ENCODE results near the gene ELOVL2. TPM values are rescaled to one million over a fixed set of nuclear protein-coding genes. Genes with fewer than 3 reads are reported as not detected.
A peak's percentile ranks its signal among the peaks of the same experiment; 100 is the strongest.

ELOVL2 gene
- total and polyA plus RNA-seq, 10 of the 15 experiments (the other 5 are each of a cell fraction or from before 2014, with no cell fraction given): 0.01 to 0.03 TPM; not detected in 8

DNA sequence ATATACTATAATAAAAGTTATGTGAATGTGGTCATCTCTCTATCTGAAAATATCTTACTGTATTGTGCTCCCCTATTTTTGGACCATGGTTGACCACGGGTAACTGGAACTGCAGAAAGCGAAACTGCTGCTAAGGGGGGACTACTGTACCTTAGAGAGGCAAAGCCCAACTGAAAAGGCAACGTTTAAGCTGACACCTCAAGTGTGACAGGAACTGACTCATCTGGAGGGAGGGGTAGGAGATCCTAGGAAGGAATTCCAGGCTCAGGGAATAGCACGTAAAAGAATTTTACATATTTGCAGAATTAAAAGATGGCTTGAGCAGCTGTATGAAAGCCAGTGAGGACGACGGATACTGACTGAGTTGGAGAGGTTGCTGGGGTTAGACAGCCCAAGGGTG is 34.8 kb downstream of the ELOVL2 start (continued):
- peak; percentile 36 for TF ChIP-seq MEF2B (IDR thresholded peaks at IDR 0.05; ENCODE audit: partially characterized antibody, poor library complexity, severe bottlenecking)

DNA sequence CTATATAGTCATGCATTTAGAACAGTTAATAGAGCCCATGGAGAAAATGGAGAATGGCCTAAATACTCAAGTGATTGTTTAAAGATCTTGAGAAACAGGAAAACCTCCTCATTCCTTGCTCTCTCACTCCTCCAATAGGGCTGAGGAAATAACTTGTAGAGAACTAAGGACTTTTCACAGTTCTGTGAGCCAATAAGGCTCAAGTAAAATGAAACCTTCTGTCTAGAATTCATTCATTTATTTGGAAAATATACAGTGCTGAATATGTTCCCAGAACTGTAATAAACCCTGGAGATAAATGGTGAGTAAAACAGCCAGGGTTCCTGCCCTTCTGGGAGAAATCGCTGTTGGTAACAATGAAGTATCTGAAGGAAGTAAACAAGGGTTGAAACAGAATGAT is 35.3 kb downstream of the ELOVL2 start:
- H3K27ac ChIP-seq (ENCODE audit: control insufficient read depth, insufficient read depth): no peak overlapping the region
- ChIA-PET RAD21 (ENCODE audit: unreplicated experiment) (no interaction called here), POLR2A (interaction anchor here (0.6 kb wide), 1 partner anchor 54 kb away, joined by 3 read pairs; no protein-coding TSS in a partner anchor), SMC1A (ENCODE audit: uncharacterized antibody, unreplicated experiment) (no interaction called here), CTCF (interaction anchor here (1.1 kb wide), 1 partner anchor 55 kb away, joined by 5 read pairs; no protein-coding TSS in a partner anchor)
- H3K27me3 ChIP-seq (replicated peaks in 1 of 2; ENCODE audit: control insufficient read depth in 2 of 2, insufficient read depth in 2 of 2, low read length in 1 of 2): no peaks in the 10 kb centered on the region
- no peaks in the 10 kb centered on the region for H4K20me1 ChIP-seq (ENCODE audit: control insufficient read depth, insufficient read depth)
- H2AFZ ChIP-seq (ENCODE audit: control insufficient read depth, low read depth, low read length): no peak overlapping the region
- WGBS (ENCODE audit: insufficient coverage, insufficient replicate concordance, low lambda C conversion rate, missing lambda C conversion rate): 44% methylated on average over 1 of the region's 1 CpG
- TF ChIP-seq CBFB (IDR thresholded peaks at IDR 0.05; ENCODE audit: low read depth): no peak
- TF ChIP-seq NFYB (IDR thresholded peaks at IDR 0.05; ENCODE audit: insufficient read depth, low read depth, low read length): no peak
- peaks cover 11% of the 10 kb centered on the region for H3K4me1 ChIP-seq (ENCODE audit: control insufficient read depth, insufficient read depth, low read length)
- H3K4me2 ChIP-seq (ENCODE audit: control insufficient read depth, insufficient read depth): no peak overlapping the region
- no TSS peak for BruUV-seq (replicated peaks)
- no peaks in the 10 kb centered on the region for H3K36me3 ChIP-seq (ENCODE audit: control insufficient read depth in 2 of 2, insufficient read depth in 2 of 2, low read length in 1 of 2)
- in situ Hi-C loops (cut with MboI) (no loop called here), intact Hi-C loops (cut with micrococcal nuclease; ENCODE audit: unreplicated experiment) (no loop called here)
- H3K4me3 ChIP-seq: no peak overlapping the region
- H3K9ac ChIP-seq (ENCODE audit: control insufficient read depth, insufficient read depth, low read length): no peak overlapping the region
- ATAC-seq (no peak), DNase-seq (ENCODE audit: low read depth, low spot score) (no peak), FAIRE-seq (no peak)
- no peaks in the 10 kb centered on the region for H3K79me2 ChIP-seq (ENCODE audit: control insufficient read depth, insufficient read depth, low read length)
- no peaks in the 10 kb centered on the region for H3K9me3 ChIP-seq (replicated peaks; ENCODE audit: control insufficient read depth, insufficient read depth, low read length)

DNA sequence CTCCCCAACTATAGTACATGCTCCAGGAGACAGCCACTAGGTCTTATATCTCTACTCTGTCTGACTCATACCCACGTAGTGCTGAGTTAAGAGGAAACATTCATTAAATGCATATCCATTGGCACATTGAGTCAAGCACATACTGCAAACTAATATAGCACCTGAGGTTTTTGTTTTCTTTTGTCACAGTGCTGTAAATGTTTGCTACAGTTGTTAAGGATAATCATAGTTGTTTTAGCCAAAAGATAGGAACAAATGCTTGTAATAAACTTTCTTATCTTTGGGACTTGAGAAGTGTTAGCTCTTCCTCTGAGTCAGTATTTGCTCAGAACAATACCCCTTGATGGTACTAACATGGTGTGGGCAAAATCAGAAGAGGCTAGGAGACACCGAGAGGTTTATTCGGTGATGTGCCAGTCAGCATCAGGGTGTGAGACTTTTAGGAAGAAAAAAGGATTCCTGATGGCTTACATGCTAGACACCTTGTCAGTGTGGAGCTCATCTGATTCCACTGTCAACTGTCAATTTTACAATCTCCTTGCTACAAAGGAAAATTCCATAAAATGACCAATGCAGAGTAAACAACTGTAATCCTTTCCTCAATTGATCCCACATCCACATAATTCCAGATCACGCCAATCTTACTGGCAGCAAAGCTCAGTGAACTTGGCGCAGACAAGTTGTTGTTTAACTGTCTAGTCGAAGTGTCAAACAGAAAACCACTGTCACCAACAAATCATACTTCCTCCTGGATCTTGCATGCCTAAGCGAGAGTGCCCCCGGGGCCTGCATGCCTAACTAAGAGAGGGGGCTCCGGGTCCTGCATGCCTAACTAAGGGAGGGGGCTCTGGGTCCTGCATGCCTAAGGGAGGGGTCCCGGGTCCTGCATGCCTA is 36.1 kb downstream of the ELOVL2 start:
- Histone ChIP-seq H4K20me1 (ENCODE audit: control insufficient read depth, insufficient read depth) (no peaks in the 10 kb centered on the region), H3K4me3 (no peak overlapping the region), H3K9me3 (replicated peaks; ENCODE audit: control insufficient read depth, insufficient read depth, low read length) (no peaks in the 10 kb centered on the region), H3K79me2 (ENCODE audit: control insufficient read depth, insufficient read depth, low read length) (no peaks in the 10 kb centered on the region), H3K36me3 (ENCODE audit: control insufficient read depth in 2 of 2, insufficient read depth in 2 of 2, low read length in 1 of 2) (no peaks in the 10 kb centered on the region), H3K4me1 (ENCODE audit: control insufficient read depth, insufficient read depth, low read length) (peaks cover 11% of the 10 kb centered on the region), H3K27me3 (replicated peaks in 1 of 2; ENCODE audit: control insufficient read depth in 2 of 2, insufficient read depth in 2 of 2, low read length in 1 of 2) (no peaks in the 10 kb centered on the region), H2AFZ (ENCODE audit: control insufficient read depth, low read depth, low read length) (no peak overlapping the region), H3K4me2 (ENCODE audit: control insufficient read depth, insufficient read depth) (no peak overlapping the region), H3K9ac (ENCODE audit: control insufficient read depth, insufficient read depth, low read length) (no peak overlapping the region), H3K27ac (ENCODE audit: control insufficient read depth, insufficient read depth) (no peak overlapping the region)
- BruUV-seq (replicated peaks): no TSS peak
- RAD21 ChIA-PET (ENCODE audit: unreplicated experiment): no interaction called here
- DNase-seq (ENCODE audit: low read depth, low spot score) (no peak), FAIRE-seq (no peak), ATAC-seq (peak; percentile 38; the same call in 2 of the 3 replicates)
- POLR2A ChIA-PET: interaction anchor here (0.6 kb wide), 1 partner anchor 54 kb away, joined by 3 read pairs; no protein-coding TSS in a partner anchor
- CTCF ChIA-PET: interaction anchor here (0.8 to 1.3 kb wide), 2 partner anchors 49 to 61 kb away, joined by 3 to 4 read pairs; no protein-coding TSS in a partner anchor
- intact Hi-C loops (cut with micrococcal nuclease; ENCODE audit: unreplicated experiment): no loop called here
- in situ Hi-C loops (cut with MboI): no loop called here
- TF ChIP-seq NR2F1 (conservative IDR thresholded peaks at IDR 0.05) (no peak), KLF5 (IDR thresholded peaks at IDR 0.05; ENCODE audit: partially characterized antibody) (no peak), EZH2 (IDR thresholded peaks at IDR 0.05; ENCODE audit: borderline replicate concordance, control insufficient read depth, low read depth, low read length) (no peak), SREBF1 (IDR thresholded peaks at IDR 0.05; ENCODE audit: low read length) (no peak)
- SMC1A ChIA-PET (ENCODE audit: uncharacterized antibody, unreplicated experiment): interaction anchor here (1.2 kb wide), 2 partner anchors 46 to 53 kb away, joined by 3 to 5 read pairs; no protein-coding TSS in a partner anchor
- WGBS (ENCODE audit: insufficient coverage, insufficient replicate concordance, low lambda C conversion rate, missing lambda C conversion rate): 65% methylated on average over 10 of the region's 10 CpGs

Measured in GM12878 (cell line).